HG02610 (cell line): Measurements from ENCODE around the gene PRKAR1A.

Experiments used
- ATAC-seq: cut with Tn5 transposase; IDR thresholded peaks from one replicate; pipeline ENCODE4 v1.9.1; 2021; ENCODE audit warnings: mild to moderate bottlenecking, moderate library complexity; ENCODE audit not compliant: unreplicated experiment

The PRKAR1A gene

DNA sequence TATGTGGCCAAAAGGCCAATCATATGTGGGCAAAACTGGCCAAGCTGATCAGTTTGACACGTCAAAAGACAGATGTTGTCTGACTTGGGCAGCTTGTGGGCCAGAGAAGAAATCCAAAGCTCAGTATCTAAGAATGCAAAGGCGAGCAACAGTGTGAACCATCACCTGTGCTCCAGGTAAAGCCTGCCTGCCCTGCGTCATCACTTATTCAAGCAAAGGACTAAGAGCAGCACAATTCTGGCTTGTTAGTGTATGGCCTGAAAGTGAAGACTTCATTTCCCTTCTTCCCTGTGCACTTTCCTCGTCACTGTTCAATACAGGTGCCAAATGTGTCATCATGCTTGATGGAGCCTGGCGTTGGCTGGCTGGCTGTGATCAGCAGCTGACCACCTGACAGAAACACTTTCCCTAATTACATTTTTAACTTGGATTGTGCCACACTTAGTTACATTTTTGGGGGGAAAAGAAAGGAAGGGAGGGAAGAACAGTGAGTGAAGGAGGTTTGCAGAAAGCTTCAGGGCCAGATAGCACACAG is 84.2 kb downstream of the PRKAR1A start:
- no peak for ATAC-seq

DNA sequence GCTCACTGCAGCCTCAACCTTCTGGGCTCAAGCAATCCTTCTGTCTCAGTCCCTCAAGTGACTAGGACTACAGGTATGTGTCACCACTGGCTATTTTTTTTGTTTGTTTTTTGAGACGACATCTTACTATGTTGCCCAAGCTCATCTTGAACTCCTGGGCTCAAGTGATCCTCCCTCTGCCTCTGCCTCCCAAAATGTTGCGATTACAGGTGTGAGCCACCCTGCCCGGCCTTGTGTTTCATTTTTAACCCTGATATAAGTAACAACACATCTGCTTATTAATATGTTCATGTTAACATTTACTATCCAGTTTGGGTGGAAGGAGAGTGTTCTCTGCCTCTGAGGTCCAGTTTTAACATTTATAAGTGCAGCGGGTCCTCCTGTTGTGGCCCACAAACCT is 85.8 kb downstream of the PRKAR1A start:
- no peak for ATAC-seq

DNA sequence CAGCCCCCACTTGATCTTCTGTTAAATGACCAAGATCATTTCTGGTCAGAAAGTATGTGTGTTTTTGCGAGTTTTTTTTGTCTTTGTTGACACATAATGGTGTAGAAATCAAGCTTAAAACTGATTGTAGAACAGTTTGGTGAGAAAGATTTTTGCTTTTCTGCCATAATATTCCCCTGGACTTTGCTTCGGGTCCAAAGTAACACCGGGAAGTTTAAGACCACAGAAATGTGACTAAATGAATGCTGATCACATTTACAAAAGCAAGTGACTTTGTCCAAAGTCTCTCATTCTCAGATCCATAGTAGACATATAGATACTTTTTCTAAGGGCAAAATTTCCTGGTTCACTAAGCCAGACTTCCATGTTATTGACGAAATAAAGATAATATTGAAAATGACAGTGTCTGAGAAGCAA is 86.3 kb downstream of the PRKAR1A start:
- ATAC-seq = no peak

GRCh38 chr17:68599091-68599490 is 86.9 kb downstream of the PRKAR1A start:
- no peak for ATAC-seq

DNA sequence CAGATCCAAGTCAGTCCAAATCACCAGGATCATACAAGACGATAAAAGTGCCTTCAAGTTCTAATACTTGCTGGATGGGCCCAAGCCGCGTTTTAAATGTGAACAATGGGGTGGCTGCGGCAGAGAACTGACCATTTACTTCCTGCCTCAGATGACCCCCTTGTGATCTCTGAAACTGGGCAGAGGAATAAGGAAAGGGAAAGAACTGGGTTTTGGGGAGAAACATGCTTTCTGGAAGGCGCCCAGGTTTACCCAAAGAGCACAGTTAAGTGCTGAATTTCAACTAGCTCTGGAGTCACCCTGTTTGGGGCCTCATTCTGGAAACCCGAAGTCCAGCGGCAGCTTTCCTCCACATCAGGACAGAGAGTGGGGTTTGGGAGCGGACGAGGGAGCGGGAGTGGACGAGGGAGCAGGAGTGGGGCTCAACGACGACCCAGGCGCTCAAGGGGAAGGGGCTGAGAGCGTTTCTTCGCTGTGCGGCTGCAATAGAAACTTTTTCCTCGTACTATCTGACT is 87.4 kb downstream of the PRKAR1A start:
- ATAC-seq = no peak

DNA sequence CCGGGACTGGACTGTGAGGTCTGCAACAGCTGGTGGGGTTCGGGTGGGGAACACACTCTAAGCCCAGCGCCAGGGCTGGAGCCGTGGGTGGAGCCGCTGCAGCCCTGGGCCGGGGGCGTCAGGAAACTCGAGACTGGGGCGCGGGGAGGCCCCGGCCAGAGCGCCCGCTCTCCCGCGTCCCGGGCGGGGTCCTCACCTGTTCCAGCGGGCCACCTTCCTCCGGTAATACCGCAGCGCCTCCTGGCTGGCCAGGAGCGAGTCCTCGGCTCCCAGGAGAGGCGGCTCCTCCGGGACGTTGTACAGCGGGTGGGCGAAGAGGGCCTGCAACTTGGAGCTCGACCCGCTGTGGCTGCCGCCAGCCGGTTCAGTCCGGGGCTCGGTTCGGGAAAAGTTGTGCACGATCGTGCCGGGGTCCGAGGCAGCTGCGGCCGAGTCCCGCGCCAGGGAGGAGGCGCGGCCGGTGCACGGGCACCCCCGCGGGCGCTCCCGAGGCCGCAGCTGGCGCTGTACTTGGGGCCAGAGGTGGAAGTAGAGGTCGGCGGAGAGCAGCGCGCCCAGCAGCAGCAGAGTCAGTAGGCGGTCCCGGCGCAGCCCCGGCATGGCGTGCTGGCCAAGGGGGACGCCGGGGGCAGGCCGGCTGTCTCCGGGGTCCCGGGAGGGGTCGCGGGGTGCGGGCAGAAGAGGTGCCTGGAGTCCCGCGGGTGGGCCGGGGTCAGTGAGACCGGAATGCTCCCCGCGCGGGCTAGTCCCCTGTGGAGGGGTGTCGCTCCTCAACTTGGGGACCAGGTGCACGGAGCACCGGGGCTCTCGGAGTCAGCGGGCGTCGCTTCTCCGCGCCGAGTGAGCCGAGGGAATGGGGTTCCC is 88.1 kb downstream of the PRKAR1A start:
- ATAC-seq = no peak
